NOMO-1 treated with DMSO at 0.1 percent for 48 hours (cell line): ENCODE data around the gene CPLX1.
"Not testable (repeated sequence)": the region's sequence is repeated elsewhere in the genome, so short reads cannot be mapped to it uniquely, and the experiment has no call there.

Source experiments
- DNase-seq: peaks from one replicate; lab custom pipeline; 2025; ENCODE audit not compliant: unreplicated experiment; lab: John Stamatoyannopoulos, UW

Gene CPLX1

DNA sequence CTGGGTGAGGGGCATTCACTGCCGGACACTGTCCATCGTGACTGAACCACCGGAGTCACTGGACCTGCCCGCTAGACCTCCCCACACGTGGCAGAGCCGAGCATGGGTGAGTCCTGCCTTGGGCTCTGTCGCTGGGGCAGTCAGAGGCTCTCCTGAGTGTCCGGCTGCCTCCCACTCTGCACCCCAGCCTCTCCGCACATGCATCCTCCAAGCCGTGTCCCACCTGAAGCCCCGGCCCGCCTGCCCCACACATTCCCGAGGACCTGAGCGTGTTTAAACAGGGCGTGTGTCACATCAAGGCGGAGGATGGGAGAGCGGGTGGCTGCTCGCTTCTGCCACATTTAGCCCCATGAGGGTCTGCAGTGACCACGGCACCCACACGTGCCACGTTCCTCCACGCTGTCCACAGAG is 4.7 kb downstream of the CPLX1 start:
- DNase-seq = no peak

DNA sequence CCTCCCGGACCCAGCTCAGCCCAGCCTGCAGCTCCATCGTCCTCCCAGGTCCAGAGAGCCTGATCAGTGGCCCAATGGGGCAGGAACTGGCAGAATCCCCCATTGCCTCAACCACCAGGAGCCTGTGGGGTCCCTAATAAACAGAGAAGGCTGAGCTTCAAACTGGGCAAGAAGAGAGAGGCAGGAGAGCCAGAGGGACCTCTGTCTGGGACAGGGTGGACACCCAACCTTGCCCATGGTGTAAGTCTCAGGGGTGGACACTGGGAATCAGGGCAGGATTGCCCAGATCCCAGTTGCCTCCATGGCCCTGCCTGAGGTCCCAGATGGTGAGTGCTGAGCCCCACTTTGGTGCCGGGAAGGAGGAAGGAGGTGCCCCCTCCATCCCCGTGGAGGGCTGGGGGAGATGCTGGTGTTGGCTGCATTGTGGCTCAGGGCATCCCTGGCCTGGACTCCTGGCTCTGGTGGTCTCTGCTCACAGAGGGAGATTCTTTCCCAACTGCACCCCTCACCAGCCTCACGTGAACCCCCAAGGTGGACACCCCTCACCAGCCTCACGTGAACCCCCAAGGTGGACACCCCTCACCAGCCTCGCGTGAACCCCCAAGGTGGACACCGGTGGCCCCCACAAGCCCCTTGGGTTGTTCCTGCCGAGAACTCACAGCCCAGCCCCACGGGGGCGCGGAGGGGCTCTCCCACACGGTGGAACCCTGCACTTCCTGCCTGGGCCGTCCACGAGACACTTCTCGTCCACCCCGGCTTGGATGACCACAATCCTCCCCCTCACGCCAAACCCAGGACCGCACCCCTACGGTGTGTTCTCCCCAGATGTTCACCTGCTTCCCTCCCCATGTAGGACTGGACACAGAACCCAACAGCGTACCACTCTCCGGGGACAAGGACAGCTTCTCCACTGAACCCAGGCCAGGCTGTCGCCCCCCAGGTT is 5.4 kb downstream of the CPLX1 start:
- DNase-seq = no peak

DNA sequence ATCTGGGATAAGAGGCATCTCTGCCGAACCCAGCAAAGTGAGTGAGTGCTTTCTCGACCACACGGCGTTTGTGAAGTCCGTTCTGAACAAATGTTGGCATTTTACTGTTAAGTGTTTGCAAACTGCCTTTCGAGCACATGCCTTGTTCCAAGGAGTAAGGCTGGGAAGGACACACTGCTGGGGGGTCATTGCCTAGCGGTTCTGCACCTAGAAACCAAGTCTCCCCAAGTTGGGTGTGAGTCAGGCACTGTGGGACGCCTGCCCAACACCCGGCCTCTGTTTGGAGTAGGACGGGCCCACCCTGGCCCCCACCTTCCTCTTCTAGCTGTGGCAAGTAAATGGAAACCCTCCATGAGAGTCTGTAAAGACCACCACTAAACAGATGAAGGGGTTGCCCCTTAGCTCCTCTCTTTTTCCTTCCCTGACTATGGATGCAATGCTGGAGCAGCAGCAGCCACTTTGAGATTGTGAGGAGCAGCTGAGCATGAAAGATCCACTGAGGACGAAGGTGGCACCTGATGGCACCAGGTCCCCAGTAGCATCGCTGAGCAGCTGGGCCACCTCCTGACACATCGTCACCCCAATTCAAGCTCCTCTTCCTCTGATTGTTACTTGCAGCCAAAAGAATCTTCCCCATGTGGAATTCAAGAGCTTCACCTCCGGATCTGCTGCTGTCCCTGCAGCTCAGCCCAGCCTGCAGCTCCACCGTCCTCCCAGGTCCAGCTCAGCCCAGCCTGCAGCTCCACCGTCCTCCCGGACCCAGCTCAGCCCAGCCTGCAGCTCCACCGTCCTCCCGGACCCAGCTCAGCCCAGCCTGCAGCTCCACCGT is 6.3 kb downstream of the CPLX1 start:
- DNase-seq = no peak

DNA sequence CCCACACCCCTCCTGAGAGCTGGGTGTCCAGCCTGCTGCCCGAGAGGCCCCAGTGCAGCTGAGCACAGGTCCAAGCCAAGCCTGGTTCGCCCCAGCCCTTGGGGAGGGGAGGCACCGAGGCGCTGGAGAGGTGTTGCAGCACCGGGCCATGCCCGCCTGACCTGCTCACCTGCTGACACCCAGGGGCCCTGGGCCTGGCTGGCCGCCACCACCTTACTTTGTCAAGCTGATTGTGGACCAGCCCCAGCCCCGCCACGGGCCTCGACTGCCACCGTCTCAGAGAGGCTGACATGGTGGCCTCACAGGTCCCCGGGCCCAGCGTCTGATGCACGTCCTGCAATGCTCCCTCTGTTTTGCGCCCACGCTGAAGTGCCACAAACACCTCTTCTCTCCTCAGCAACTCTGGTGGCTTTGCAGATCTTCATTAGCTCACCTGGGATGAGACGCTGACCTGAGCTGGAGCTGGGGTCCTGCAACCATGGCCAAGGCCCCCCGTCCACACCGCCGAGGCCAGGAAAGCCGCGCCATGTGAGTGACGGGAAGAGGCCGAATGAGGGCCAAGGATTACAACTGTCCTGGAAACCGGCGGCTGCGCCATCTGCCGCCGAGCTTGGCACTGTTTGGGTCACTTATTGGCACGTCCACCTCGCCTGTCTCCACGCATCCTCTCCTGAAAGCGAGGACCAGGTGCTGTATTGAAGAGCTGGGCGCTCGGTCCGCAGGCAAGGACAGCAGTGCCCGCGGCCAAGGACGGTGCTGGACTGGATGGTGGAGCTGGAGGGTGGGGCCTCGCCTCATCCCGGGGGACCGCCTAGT is 7.6 kb downstream of the CPLX1 start:
- DNase-seq = no peak

DNA sequence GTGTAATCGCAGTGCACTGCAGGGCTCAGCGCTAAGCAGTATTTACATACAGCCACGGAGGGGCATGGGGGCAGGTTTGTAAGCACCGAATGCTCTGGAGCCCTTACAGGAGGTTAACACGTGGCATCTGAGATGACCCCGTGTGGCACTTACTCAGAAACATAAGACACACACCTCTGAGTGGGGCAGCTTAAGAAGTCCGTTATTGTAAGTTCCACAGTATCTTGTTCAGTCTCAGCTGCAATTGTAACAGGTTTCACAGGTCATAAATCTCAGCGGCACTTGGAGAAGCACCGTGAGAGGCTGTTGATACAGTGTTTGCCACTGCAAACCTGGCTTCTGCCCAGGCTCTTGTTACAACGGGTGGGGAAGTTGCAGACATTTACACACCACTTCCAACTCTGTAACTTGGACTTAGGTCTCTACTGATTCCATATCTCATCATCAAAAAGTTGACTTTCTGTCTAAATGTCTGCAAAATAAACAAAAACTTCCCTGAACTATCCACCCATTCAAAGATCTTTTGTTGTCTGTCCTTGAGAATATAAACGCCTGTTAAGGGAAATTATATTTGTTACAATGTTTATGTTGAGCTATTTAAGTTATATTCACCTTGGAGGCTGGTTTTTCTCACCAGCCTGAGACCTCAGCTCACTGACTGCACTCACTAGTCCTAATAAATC is 10.3 kb downstream of the CPLX1 start:
- DNase-seq = no peak

DNA sequence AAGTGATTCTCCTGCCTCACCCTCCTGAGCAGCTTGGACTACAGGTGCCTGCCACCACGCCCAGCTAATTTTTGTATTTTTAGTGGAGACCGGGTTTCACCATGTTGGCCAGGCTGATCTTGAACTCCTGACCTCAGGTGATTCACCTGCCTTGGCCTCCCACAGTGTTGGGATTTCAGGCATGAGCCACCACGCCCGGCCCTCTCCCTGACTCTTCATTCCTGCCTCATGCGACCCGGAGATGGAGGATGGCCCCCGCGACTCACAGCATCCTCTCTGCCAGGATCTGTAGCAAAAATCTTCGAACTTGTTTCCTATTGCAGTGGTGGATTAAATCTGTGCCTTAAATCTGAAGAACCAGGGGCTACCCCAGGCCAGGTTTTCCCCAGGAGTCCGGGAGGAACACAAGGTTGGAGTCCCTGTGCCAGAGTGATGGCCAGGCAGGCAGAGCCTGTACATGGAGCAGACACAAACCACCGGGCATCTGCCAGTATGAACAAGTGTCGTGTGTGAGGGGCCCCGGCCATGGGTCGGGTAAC is 11.5 kb downstream of the CPLX1 start:
- no peak for DNase-seq

DNA sequence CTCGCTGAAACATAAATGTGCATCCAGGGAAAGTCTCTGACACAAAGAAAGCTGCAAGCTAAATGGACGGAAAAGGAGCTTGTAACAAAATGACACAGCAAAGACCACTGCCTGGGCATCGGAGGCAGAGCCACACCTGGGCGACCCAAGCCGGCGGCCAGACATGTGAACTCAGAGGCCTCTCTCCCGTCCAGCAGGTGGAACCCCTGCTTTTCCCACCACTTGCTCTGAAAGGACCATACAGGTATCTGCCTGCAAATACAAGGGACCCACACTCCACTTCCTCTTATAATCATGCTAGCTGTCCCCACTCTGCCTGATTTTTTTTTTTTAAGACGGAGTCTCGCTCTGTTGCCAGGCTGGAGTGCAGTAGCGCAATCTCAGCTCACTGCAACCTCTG is 12.0 kb downstream of the CPLX1 start:
- no peak for DNase-seq

DNA sequence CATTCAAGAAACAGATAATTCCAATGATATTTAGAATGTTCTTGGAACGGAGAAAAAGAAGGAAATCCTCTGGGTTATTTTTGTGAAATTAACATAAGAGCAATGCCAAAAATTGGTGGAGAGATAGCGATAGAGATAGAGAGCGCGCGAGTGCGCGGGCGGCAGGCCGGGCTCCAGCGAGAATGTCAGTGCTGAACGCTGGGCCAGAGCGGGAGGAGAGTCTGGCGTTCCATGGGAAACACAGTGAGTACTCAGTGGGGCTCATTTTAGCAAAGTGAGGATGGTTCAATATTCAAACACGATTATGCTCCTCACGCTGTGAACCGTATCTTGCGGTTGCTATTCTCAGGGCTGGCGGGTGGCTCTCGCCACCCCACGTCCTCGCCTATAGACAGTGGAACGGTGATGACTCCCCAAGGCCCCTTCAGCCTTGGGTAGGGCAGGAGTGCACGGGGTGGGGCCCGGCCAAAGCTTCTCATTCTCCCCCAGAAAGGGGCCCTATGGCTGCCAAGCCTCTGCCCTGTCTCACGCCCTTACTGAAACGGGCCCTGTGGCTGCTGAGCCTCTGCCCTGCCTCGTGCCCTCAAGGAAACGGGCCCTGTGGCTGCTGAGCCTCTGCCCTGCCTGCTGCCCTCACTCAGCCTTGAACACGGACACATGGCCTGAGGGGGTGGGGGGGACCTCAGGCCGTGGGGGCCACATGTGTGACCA is 16.9 kb downstream of the CPLX1 start:
- DNase-seq = no peak

DNA sequence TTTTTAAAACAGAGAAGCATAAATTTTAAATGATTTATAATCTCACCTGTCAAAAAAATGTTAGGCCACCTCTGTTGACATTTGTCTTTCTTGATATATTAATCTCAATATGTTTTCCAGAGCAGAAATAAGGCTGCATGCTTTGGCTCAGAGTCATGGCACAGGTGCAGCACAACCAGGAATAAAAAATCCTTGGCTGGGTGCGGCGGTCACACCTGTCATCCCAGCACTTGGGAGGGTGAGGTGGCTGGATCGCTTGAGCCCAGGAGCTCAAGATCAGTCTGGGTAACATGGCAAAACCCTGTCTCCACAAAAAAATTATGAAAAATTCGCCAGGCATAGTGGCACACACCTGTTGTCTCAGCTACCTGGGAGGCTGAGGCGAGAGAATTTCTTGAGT is 18.1 kb downstream of the CPLX1 start:
- no peak for DNase-seq

DNA sequence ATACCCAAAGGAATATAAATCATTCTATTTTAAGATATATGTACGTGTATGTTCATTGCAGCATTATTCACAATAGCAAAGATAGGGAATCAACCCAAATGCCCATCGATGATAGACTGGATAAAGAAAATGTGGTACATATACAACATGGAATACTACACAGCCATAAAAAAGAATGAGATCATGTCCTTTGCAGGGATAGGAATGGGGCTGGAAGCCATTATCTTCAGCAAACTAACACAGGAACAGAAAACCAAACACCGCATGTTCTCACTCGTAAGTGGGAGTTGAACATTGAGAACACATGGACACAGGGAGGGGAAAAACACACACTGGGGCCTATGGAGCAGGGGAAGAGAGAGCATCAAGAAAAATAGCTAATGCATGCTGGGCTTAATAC is 18.9 kb downstream of the CPLX1 start:
- DNase-seq = not testable (repeated sequence)

DNA sequence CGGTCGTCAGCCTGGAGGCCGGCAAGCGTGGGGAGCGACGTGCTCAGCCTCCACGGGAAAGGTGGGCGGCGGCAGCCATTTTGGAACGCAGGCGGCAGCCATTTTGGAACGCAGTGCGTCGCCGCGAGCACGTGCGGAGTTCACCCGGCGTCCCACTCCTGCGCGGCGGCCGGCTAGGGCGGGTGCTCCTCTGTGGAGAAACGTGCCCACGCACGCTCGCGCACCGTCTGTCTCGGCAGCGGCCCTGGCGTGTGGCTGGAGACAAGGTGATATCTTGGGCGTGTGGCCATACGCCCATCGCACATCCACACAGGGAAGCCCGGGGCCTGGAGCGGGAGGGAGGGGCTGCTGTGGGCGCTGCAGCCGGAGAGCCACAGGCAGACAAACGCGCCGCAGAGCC is 21.1 kb downstream of the CPLX1 start:
- no peak for DNase-seq

DNA sequence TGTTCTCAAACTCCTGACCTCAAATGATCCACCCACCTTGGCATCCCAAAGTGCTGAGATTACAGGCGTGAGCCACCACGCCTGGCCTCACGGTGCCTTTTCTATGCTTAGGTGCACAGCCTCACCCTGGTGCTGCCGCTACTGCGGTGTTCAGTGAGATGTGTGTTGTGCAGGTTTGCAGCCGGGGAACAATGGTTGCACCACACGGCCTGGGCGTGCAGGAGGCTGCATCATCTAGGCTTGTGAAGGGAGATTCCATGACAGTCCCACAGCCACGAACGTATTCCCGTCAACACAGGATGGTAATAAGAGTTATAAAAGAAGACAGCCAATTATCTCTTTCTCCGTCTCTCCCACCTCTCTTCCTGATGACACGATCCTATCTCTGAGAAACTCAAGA is 22.0 kb downstream of the CPLX1 start:
- DNase-seq = no peak

DNA sequence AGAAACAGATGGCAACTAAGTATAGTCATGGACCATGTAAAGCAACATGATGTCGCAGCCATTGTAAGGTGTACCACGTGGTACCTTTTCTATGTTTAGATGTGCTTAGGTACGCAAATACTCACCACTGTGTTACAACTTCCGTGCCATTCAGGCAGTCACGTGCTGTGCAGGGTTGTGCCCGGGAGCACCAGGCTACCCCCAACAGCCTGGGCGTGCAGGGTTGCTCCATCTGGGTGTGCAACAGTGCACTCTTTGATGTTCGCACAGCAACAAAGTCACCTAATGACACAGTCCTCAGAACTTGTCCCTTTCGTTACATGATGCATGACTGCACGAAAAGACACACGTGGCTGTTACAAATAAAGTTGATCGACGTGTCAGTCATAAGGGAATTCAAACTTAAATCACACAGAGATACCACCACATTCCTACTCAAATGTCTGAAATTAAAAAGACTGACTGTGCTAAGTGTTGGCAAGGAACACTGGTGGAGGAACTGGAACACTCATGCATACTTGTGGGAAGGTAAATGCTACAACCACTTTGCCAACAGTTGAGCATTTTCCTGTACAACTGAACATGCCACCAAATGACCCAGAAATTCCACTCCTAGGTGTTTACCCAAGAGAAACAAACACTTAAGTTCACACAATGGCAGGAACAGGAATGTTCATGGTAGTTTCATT is 24.3 kb downstream of the CPLX1 start:
- DNase-seq = no peak

DNA sequence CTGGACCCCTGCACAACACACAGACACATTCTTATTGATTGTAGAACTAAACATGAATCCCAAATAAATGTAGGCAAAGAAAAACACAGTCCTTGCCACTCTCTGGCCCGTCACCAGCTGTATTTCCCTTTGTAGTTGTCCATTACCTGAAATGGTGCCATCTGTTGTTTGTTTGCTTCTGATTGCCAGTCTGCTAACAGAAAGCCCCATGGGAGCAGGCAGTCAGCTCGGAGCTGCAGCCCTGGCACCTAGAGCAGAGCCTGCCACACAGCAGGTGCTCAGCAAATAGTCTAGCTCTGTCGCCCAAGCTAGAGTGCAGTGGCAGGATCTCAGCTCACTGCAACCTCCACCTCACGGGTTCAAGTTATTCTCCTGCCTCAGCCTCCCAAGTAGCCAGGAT is 28.9 kb downstream of the CPLX1 start:
- no peak for DNase-seq

DNA sequence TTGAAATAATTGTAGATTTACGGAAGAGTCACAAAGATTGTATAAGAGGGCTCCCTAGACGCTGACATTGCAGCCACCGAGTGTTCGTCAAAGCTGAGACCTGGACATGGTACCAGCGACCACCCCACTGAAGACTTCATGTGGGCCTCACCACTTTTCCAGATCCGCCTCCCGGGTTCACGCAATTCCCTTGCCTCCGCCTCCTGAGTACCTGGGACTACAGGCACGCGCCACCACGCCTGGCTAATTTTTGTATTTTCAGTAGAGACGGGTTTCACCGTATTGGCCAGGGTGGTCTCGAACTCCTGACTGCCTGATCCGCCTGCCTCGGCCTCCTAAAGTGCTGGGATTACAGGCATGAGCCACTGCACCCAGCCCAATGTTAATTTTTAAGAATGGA is 29.7 kb downstream of the CPLX1 start:
- no peak for DNase-seq

DNA sequence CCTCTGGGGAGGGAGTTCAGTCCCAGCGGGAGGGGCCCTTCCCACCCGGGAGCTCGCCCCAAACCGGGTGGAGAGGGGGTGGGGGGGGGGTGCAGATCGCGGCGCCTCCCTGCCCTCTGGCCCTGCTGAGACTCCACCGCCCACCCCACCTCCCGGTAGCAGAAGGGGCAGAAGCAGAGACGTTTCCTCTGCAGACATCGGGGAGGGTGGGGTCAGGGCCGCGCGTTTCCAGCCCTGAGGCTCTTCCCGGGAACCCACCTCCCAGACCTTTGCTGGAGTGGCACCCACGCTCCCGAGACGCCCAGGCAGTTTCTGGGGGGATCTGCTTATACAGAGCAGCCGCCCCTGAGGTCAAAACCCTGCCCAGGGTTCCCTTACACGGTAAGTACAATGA is 30.2 kb downstream of the CPLX1 start:
- no peak for DNase-seq

DNA sequence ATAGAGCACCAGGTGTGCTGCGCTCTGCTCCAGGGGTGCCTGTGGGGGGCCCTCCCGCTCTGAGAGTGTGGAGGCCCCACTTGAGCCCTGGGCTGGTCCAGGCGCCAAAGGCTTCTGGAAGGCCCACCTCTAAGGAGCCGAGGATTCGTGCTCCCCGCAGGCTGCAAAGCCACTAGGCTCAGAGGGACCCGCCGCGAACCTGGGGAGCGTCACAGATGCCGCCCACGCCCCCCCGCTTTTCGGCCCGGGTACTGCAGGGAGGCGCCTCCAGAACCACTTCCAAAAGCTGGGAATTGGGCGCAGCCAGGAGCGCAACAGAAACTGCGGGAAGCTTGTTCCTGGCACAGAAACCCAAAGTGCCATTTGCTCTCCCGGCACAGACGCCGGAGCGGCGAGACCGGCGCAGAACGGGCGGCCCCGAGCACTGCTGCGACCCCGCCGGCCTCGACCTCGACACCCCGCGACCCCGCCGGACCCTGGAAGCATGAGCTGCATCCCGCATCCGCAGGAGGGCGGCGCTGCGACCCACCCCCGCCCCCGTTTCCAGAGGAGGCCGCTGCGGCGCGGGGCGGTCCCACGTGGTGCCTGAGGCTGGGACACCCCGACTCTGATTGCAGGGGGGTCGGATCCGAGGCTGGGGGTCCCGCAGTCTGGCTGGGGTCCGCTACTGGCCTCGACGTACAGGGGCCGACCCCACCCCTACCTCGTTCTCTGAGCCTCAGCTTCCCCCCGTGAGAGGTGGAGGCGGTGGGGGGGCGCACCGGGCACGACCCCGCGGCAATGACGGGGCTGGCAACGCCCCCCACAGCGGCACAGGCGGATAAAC is 30.8 kb downstream of the CPLX1 start:
- no peak for DNase-seq

DNA sequence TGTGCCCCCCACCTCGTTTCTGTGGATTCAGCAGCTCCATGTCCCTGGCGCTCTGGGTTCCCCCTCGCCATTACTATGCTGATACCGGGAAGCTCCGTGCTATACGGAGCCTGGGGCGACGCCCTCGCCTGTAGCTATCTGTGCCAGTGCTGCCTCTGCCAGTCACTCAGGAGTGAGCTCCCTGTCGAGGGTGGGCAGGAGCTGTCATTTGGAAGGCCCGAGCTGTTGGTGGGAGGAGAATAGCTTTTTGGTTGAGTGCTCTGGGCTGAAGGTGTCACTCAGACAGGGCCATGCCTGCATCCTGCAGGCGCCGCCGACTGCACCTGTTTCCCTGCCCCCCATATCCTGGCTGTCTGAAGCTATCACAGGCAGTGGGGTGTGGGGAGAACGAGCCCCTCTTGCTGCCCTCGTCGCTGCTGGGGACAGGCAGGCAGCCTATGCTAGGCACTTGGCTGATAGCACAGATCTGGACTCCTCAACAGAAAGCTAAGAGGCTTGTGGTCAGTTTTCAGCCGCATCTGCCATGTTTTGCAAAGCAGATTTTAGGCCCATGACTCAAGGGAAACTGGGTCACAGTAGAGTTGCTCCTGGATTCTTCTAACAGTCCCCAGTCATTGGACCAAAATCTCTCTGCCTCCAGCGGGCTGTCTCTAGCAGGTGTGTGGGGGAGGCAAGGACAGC is 31.8 kb downstream of the CPLX1 start:
- no peak for DNase-seq
